ENCODE measurements around the gene GRK4. TPM values are rescaled to one million over a fixed set of nuclear protein-coding genes. Genes with fewer than 3 reads are reported as not detected.

The GRK4 gene
- total RNA-seq, 4 donors from 2014 or later = 5.1 to 6.5 (median 6.1) TPM

GRCh38 chr4:3065551-3065950, 102.2 kb downstream of the GRK4 start:
- ATAC-seq (ENCODE audit: low FRiP score) (no peak), DNase-seq (ENCODE audit: low spot score) (no peak)
- TF ChIP-seq CTCF (IDR thresholded peaks at IDR 0.05) = no peak

- DNase-seq (ENCODE audit: low spot score) = no peak
- TF ChIP-seq CTCF (IDR thresholded peaks at IDR 0.05) = no peak
- no peak for ATAC-seq (ENCODE audit: low FRiP score)
Measured at GRCh38 chr4:3066836-3067400, 103.5 kb downstream of the GRK4 start.

- TF ChIP-seq CTCF (IDR thresholded peaks at IDR 0.05) = no peak
- no peak for ATAC-seq (ENCODE audit: low FRiP score)
- no peak for DNase-seq (ENCODE audit: low spot score)
Measured at GRCh38 chr4:3067473-3068001, 104.2 kb downstream of the GRK4 start.

- DNase-seq (ENCODE audit: low spot score) = no peak
- TF ChIP-seq CTCF (IDR thresholded peaks at IDR 0.05) = no peak
- ATAC-seq (ENCODE audit: low FRiP score) = no peak
Measured at GRCh38 chr4:3069661-3070199, 106.4 kb downstream of the GRK4 start.

- no peak for DNase-seq (ENCODE audit: low spot score)
- no peak for ATAC-seq (ENCODE audit: low FRiP score)
- no peak for TF ChIP-seq CTCF (IDR thresholded peaks at IDR 0.05)
Measured at GRCh38 chr4:3070709-3071500, 107.5 kb downstream of the GRK4 start.

- TF ChIP-seq CTCF (IDR thresholded peaks at IDR 0.05) = no peak
- ATAC-seq (ENCODE audit: low FRiP score) = no peak
- DNase-seq (ENCODE audit: low spot score) = no peak
Measured at GRCh38 chr4:3071811-3072210, 108.4 kb downstream of the GRK4 start.

Measured in omental fat pad (tissue), 4 donors.